ENCODE results near the gene EML3.
A peak's percentile ranks its signal among the peaks of the same experiment; 100 is the strongest.

DNA sequence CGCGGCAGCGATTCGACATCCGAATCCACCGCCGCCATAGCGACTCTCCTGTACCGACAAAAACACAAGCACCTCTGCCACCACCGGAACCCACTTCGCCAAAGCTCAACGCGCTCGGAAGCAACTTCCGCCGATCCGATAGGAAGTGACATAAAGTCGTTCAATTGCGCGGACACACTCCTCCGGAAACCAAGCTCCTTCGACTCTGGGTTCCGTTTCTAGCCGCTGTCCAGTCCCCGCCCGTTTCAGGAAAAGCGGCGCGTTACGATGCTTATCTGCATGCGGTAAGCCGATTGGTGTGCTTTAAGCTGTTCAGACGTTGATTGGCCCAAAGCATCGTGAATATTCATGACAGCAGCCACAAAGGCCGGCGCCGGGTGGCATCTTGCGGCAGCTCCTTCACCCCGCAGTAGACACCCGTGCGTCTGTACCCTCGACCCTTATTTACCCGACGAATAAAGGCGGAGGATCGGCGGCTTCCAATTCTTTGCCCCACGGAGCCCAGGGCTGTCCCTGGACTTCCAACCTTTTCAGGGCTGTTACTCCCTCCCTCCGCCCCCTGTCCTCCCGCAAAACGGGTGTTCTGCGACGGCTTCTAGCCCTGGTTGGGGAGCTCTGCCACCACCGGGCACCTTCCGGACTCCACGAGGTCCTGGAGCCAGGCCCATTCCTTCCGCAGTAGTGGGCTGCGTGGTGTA lies 21.0 kb downstream of the EML3 start, which contains the start of gene TUT1:
- TF ChIP-seq, protein P1, sequence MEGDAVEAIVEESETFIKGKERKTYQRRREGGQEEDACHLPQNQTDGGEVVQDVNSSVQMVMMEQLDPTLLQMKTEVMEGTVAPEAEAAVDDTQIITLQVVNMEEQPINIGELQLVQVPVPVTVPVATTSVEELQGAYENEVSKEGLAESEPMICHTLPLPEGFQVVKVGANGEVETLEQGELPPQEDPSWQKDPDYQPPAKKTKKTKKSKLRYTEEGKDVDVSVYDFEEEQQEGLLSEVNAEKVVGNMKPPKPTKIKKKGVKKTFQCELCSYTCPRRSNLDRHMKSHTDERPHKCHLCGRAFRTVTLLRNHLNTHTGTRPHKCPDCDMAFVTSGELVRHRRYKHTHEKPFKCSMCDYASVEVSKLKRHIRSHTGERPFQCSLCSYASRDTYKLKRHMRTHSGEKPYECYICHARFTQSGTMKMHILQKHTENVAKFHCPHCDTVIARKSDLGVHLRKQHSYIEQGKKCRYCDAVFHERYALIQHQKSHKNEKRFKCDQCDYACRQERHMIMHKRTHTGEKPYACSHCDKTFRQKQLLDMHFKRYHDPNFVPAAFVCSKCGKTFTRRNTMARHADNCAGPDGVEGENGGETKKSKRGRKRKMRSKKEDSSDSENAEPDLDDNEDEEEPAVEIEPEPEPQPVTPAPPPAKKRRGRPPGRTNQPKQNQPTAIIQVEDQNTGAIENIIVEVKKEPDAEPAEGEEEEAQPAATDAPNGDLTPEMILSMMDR (IDR thresholded peaks at IDR 0.05): peak in 3 of 6 experiments; percentile 4 to 20 (median 19)
- TF ChIP-seq POLR2A (IDR thresholded peaks at IDR 0.05): peak in 3 of 4 donors; percentile 69 to 90 (median 79)
